SK-N-SH treated with all-trans-retinoic acid at 6 μM for 48 hours (cell line): ENCODE data around the gene KLF6.

Experiments used
- ATAC-seq: fragments of 200-7000 bp; cut with Tn5 transposase; 3 replicates; pipeline ENCODE4 v1.9.1; 2020; ENCODE audit warnings: mild to moderate bottlenecking, moderate library complexity
- ARNTL ChIP-seq: fragments of 450-650 bp; formaldehyde crosslinking; IDR thresholded peaks from 2 replicates; pipeline ENCODE4 v1.5.0; 2020; ENCODE audit warnings: low read depth, mild to moderate bottlenecking, moderate library complexity, borderline replicate concordance
- CREB5 ChIP-seq: fragments of 250-450 bp; sonication (Bioruptor Pico); IDR thresholded peaks from 2 replicates; pipeline ENCODE4 v1.5.1; 2020; ENCODE audit warnings: low read depth, mild to moderate bottlenecking, moderate library complexity
- CSDC2 ChIP-seq: fragments of 250-450 bp; sonication (Bioruptor Pico); IDR thresholded peaks from 2 replicates; pipeline ENCODE4 v1.5.0; 2020; ENCODE audit warnings: mild to moderate bottlenecking, moderate library complexity
- CSRNP3 ChIP-seq: fragments of 250-450 bp; sonication (Bioruptor Pico); IDR thresholded peaks from 2 replicates; pipeline ENCODE4 v1.5.1; 2021; ENCODE audit warnings: mild to moderate bottlenecking, moderate library complexity
- OSR1 ChIP-seq: fragments of 250-450 bp; sonication (Bioruptor Pico); IDR thresholded peaks from 2 replicates; pipeline ENCODE4 v1.8.0; 2022; ENCODE audit warnings: moderate library complexity, mild to moderate bottlenecking, inconsistent platforms
- PATZ1 ChIP-seq: fragments of 250-450 bp; sonication (Bioruptor Pico); IDR thresholded peaks from 2 replicates; pipeline ENCODE4 v1.8.0; 2020; ENCODE audit warnings: mild to moderate bottlenecking, moderate library complexity, borderline replicate concordance
- POU6F1 ChIP-seq: fragments of 250-450 bp; sonication (Bioruptor Pico); IDR thresholded peaks from 2 replicates; pipeline ENCODE4 v1.8.0; 2021; ENCODE audit warnings: low read depth, mild to moderate bottlenecking, moderate library complexity, borderline replicate concordance
- PPARA ChIP-seq: fragments of 250-450 bp; sonication (Bioruptor Pico); IDR thresholded peaks from 2 replicates; pipeline ENCODE4 v1.5.0; 2020; ENCODE audit warnings: mild to moderate bottlenecking, borderline replicate concordance
- SNAI2 ChIP-seq: fragments of 250-450 bp; sonication (Bioruptor Pico); IDR thresholded peaks from 2 replicates; pipeline ENCODE4 v1.5.0; 2020; ENCODE audit warnings: mild to moderate bottlenecking, moderate library complexity
- TCF4 ChIP-seq: fragments of 250-450 bp; sonication (Bioruptor Pico); IDR thresholded peaks from 2 replicates; pipeline ENCODE4 v1.8.0; 2021; ENCODE audit warnings: mild to moderate bottlenecking, moderate library complexity, borderline replicate concordance
- TOX ChIP-seq: fragments of 250-450 bp; sonication (Bioruptor Pico); IDR thresholded peaks from 2 replicates; pipeline ENCODE4 v1.8.0; 2021; ENCODE audit warnings: mild to moderate bottlenecking, moderate library complexity, borderline replicate concordance
- TSHZ2 ChIP-seq: fragments of 250-450 bp; sonication (Bioruptor Pico); IDR thresholded peaks from 2 replicates; pipeline ENCODE4 v1.5.0; 2020; ENCODE audit warnings: mild to moderate bottlenecking, moderate library complexity
- ZC3H10 ChIP-seq: fragments of 250-450 bp; sonication (Bioruptor Pico); IDR thresholded peaks from 2 replicates; pipeline ENCODE4 v1.5.1; 2021; ENCODE audit warnings: mild to moderate bottlenecking, moderate library complexity
- ZFP3 ChIP-seq: fragments of 250-450 bp; sonication (Bioruptor Pico); IDR thresholded peaks from 2 replicates; pipeline ENCODE4 v1.5.0; 2020; ENCODE audit warnings: mild to moderate bottlenecking, moderate library complexity
- ZFP30 ChIP-seq: fragments of 450-650 bp; formaldehyde crosslinking; IDR thresholded peaks from 2 replicates; pipeline ENCODE4 v1.5.0; 2022; ENCODE audit warnings: mild to moderate bottlenecking, moderate library complexity
- ZNF565 ChIP-seq: fragments of 450-650 bp; formaldehyde crosslinking; conservative IDR thresholded peaks from 2 replicates; pipeline ENCODE4 v1.5.0; 2020; ENCODE audit warnings: low read depth, mild to moderate bottlenecking, moderate library complexity
- ZNF70 ChIP-seq: fragments of 450-650 bp; formaldehyde crosslinking; IDR thresholded peaks from 2 replicates; pipeline ENCODE4 v1.5.0; 2020; ENCODE audit warnings: mild to moderate bottlenecking, moderate library complexity
- ZNF8 ChIP-seq: fragments of 450-650 bp; formaldehyde crosslinking; IDR thresholded peaks from 2 replicates; pipeline ENCODE4 v1.5.0; 2020; ENCODE audit warnings: mild to moderate bottlenecking, moderate library complexity

KLF6 gene

GRCh38 chr10:3797750-3798149 is 12.7 kb upstream of the KLF6 start:
- no peak for ATAC-seq
- TF ChIP-seq SNAI2, result no peak
- TF ChIP-seq CSRNP3, result no peak
- TF ChIP-seq TOX (CRISPR knock-in tag), result no peak
- no peak for TF ChIP-seq PATZ1
- no peak for TF ChIP-seq CSDC2
- TF ChIP-seq ZNF8 (CRISPR knock-in tag), result no peak
- no peak for TF ChIP-seq ZFP30 (CRISPR knock-in tag)
- TF ChIP-seq POU6F1 (CRISPR knock-in tag), result no peak
- TF ChIP-seq OSR1 (CRISPR knock-in tag), result no peak
- no peak for TF ChIP-seq TCF4 (CRISPR knock-in tag)
- no peak for TF ChIP-seq ZC3H10

- no peak for TF ChIP-seq ZNF70 (CRISPR knock-in tag)
- no peak for TF ChIP-seq POU6F1 (CRISPR knock-in tag)
- TF ChIP-seq TSHZ2 (CRISPR knock-in tag), result no peak
- TF ChIP-seq CSRNP3, result no peak
- no peak for TF ChIP-seq TOX (CRISPR knock-in tag)
- TF ChIP-seq PPARA (CRISPR knock-in tag), result no peak
- TF ChIP-seq ZNF565 (CRISPR knock-in tag), result no peak
- no peak for TF ChIP-seq TCF4 (CRISPR knock-in tag)
- no peak for TF ChIP-seq PATZ1
- no peak for TF ChIP-seq CREB5 (CRISPR knock-in tag)
- TF ChIP-seq ZC3H10, result no peak
- no peak for TF ChIP-seq ZFP30 (CRISPR knock-in tag)
- TF ChIP-seq ZFP3 (CRISPR knock-in tag), result no peak
- TF ChIP-seq CSDC2, result no peak
- no peak for TF ChIP-seq OSR1 (CRISPR knock-in tag)
- no peak for TF ChIP-seq ARNTL (CRISPR knock-in tag)
- TF ChIP-seq ZNF8 (CRISPR knock-in tag), result no peak
- no peak for TF ChIP-seq SNAI2
- no peak for ATAC-seq
Measured at GRCh38 chr10:3793553-3793952, 8.5 kb upstream of the KLF6 start.
